Naive thymus-derived CD4-positive, alpha-beta T cell (primary cell): ENCODE measurements around the gene CPO. TPM values are rescaled to one million over a fixed set of nuclear protein-coding genes. Genes with fewer than 3 reads are reported as not detected.

ENCODE experiments used
- ATAC-seq: fragments of 150-1000 bp; cut with Tn5 transposase; 2 replicates; pipeline ENCODE4 v1.10.0; 2021; ENCODE audit warnings: mild to moderate bottlenecking, moderate library complexity
- CTCF ChIA-PET: fragments of 350-600 bp; sonication (Branson Sonifier 250); formaldehyde crosslinking; loops from one replicate; lab custom pipeline; 2021; ENCODE audit warnings: antibody characterized with exemption; lab: Charles Lee
- POLR2A ChIA-PET: fragments of 350-600 bp; sonication (Branson Sonifier 250); formaldehyde crosslinking; loops from one replicate; lab custom pipeline; 2021; ENCODE audit warnings: antibody characterized with exemption, inconsistent platforms; lab: Charles Lee
- DNase-seq, 9 donors: peaks; one replicate each; pipeline versions ENCODE4 v3.0.0 to v3.0.0-alpha.2; 2020 to 2022; ENCODE audit warnings: mixed read lengths in 1 of 9
- H3K27ac ChIP-seq: one replicate; pipeline ENCODE4 v1.7.0; 2013; ENCODE audit warnings: mild to moderate bottlenecking, low read depth, low read length, moderate library complexity
- H3K27me3 ChIP-seq, 2 donors: one replicate each; pipeline ENCODE4 v1.7.0; 2013; ENCODE audit warnings: low read length in 2 of 2, mild to moderate bottlenecking in 2 of 2, moderate library complexity in 2 of 2; ENCODE audit not compliant: control insufficient read depth in 2 of 2, insufficient read depth in 2 of 2
- H3K36me3 ChIP-seq, 3 experiments: 1 replicate in 2 of 3; 2 replicates in 1 of 3; pipeline ENCODE4 v1.7.0; 2013; ENCODE audit warnings: low read length in 3 of 3, mild to moderate bottlenecking in 3 of 3, moderate library complexity in 1 of 3; ENCODE audit not compliant: insufficient read depth in 3 of 3, control insufficient read depth in 2 of 3
- H3K4me1 ChIP-seq, 2 donors: one replicate each; pipeline ENCODE4 v1.7.0; 2013; ENCODE audit warnings: low read length in 2 of 2, mild to moderate bottlenecking in 2 of 2, moderate library complexity in 1 of 2; ENCODE audit not compliant: control insufficient read depth in 2 of 2, insufficient read depth in 2 of 2
- H3K4me3 ChIP-seq: 2 replicates; pipeline ENCODE4 v1.7.0; 2013; ENCODE audit warnings: mild to moderate bottlenecking, low read length
- H3K9me3 ChIP-seq, 3 experiments: 1 replicate in 2 of 3; 2 replicates in 1 of 3; pipeline ENCODE4 v1.7.0; 2013; ENCODE audit warnings: low read length in 3 of 3; ENCODE audit not compliant: control insufficient read depth in 2 of 3
- H3K27ac Mint-ChIP-seq, 9 donors: one replicate each; pipeline ENCODE4 v1.8.0; 2020 to 2022; ENCODE audit warnings: mixed read lengths in 9 of 9, mild to moderate bottlenecking in 8 of 9, moderate library complexity in 5 of 9, inconsistent platforms in 2 of 9
- H3K27me3 Mint-ChIP-seq, 5 donors: one replicate each; pipeline ENCODE4 v1.8.0; 2021 to 2022; ENCODE audit warnings: mixed read lengths in 5 of 5, mild to moderate bottlenecking in 1 of 5
- H3K36me3 Mint-ChIP-seq, 5 donors: one replicate each; pipeline ENCODE4 v1.8.0; 2020 to 2022; ENCODE audit warnings: mixed read lengths in 5 of 5, mild to moderate bottlenecking in 3 of 5, inconsistent platforms in 1 of 5
- H3K4me1 Mint-ChIP-seq, 7 donors: one replicate each; pipeline ENCODE4 v1.8.0; 2020 to 2022; ENCODE audit warnings: mixed read lengths in 7 of 7, mild to moderate bottlenecking in 3 of 7, inconsistent platforms in 1 of 7
- H3K4me3 Mint-ChIP-seq, 10 donors: one replicate each; pipeline ENCODE4 v1.8.0; 2020 to 2022; ENCODE audit warnings: mild to moderate bottlenecking in 10 of 10, mixed read lengths in 10 of 10, moderate library complexity in 6 of 10, inconsistent platforms in 2 of 10
- H3K9me3 Mint-ChIP-seq, 11 donors: one replicate each; pipeline ENCODE4 v1.8.0; 2020 to 2022; ENCODE audit warnings: mixed read lengths in 11 of 11, mild to moderate bottlenecking in 4 of 11, inconsistent platforms in 1 of 11, moderate library complexity in 1 of 11
- intact Hi-C, 2 donors: fragments of 100-400 bp; cut with micrococcal nuclease; formaldehyde crosslinking; loops; one replicate each; pipeline ENCODE4 v1.15.1; 2023
- polyA plus RNA-seq, 2 donors: library from polyadenylated mRNA; unstranded; fragments of 300-500 nt; fragmentation: Illumina TruSeq; gene quantifications; one replicate each; pipeline ENCODE4 v1.2.3, GENCODE V29; 2021
- total RNA-seq, 6 experiments: library from RNA in 5 of 6; stranded (reverse) in 5 of 6; gene quantifications; 1 replicate in 5 of 6; 2 replicates in 1 of 6; pipeline ENCODE4 v1.2.3 and lab custom pipeline; 2021 to 2026

Gene CPO
- total and polyA plus RNA-seq, 7 experiments from 2014 or later = 0.30 to 0.51 (median 0.32) TPM; not detected in 4

DNA sequence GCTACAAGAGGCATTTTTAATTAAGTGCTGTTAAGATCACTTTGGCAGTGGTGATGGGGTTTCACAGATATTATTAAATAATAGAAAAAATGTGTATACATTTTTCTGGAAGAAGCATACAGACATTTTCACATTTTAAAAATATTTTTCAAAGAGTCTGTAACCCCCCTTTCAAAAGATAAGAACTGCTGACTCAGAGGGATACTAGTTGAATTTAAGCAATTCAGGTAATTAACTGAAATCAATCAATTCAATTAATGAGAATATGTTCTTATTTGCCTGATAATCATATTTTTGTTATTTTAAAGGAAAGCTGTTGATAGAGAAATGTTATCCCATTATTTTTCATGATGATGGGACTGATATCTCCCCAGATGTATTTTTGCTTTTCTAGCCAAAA, 41.1 kb downstream of the CPO start:
- Histone ChIP-seq H3K4me1 (peaks cover 0 to 7% of the 10 kb centered on the region in 2 donors), H3K36me3 (no peaks in the 10 kb centered on the region), H3K9me3 (no peaks in the 10 kb centered on the region), H3K4me3 (no peak overlapping the region), H3K27ac (no peak overlapping the region), H3K27me3 (no peaks in the 10 kb centered on the region)
- Mint-ChIP-seq H3K27ac (no peak overlapping the region), H3K36me3 (peaks cover 0 to 3% (median 1%) of the 10 kb centered on the region in 5 donors), H3K27me3 (peaks cover 1 to 6% (median 3%) of the 10 kb centered on the region in 5 donors), H3K4me3 (no peak overlapping the region), H3K9me3 (peaks cover 0 to 4% (median 2%) of the 10 kb centered on the region in 11 donors), H3K4me1 (peaks cover 0 to 25% (median 11%) of the 10 kb centered on the region in 7 donors)
- ChIA-PET POLR2A (interaction anchor here (1.1 kb wide), 1 partner anchor 9 kb away, joined by 4 read pairs; no protein-coding TSS in a partner anchor), CTCF (interaction anchor here (1.2 to 1.3 kb wide), 2 partner anchors 181 to 493 kb away, joined by 3 read pairs; no protein-coding TSS in a partner anchor)
- intact Hi-C loops = loop anchor here in 1 of 2 donors (2.0 to 5.0 kb wide), 2 partner anchors 180 to 187 kb away; partner anchors contain the start of gene KLF7
- ATAC-seq = no peak
- DNase-seq = no peak

DNA sequence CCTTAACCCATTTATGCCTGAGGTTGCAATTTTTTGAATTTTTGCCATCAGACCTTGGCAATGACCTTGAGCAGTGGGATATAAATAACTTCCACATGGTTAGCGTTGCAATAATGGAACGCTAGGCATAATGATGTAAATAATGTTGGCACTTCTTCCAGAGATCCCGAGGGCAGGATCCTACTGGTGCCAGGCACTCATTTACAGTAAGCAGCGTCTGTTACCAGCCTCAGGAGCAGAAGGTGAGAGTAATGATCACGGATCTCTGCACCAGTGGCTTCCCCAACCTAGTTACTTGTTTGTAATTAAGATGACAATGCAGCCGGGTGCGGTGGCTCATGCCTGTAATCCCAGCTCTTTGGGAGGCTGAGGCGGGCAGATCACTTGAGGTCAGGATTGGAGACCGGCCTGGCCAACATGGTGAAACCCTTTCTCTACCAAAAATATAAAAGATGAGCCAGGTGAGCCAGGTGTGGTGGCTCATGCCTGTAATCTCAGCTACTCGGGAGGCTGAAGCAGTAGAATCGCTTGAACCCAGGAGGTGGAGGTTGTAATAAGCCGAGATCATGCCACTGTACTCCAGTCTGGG, 41.9 kb downstream of the CPO start:
- peaks cover 0 to 25% (median 11%) of the 10 kb centered on the region in 7 donors for H3K4me1 Mint-ChIP-seq
- peaks cover 0 to 6% (median 0%) of the 10 kb centered on the region in 5 donors for H3K27me3 Mint-ChIP-seq
- DNase-seq (no peak), ATAC-seq (no peak)
- H3K9me3 ChIP-seq = no peaks in the 10 kb centered on the region
- H3K27ac ChIP-seq = no peak overlapping the region
- intact Hi-C loops = loop anchor here (1.0 to 5.0 kb wide), 7 partner anchors 66 to 1091 kb away; partner anchors contain the start of gene KLF7 (in 1 of the 2)
- ChIA-PET POLR2A (interaction anchor here (1.1 to 1.2 kb wide), 2 partner anchors 10 to 185 kb away, joined by 4 to 6 read pairs; partner anchors contain the start of gene KLF7), CTCF (interaction anchor here (0.6 to 2.9 kb wide), 2 partner anchors 58 to 492 kb away, joined by 3 to 18 read pairs; no protein-coding TSS in a partner anchor)
- no peaks in the 10 kb centered on the region for H3K36me3 ChIP-seq
- H3K4me3 ChIP-seq = no peak overlapping the region
- no peaks in the 10 kb centered on the region for H3K27me3 ChIP-seq
- no peak overlapping the region for H3K27ac Mint-ChIP-seq
- no peak overlapping the region for H3K4me3 Mint-ChIP-seq
- no peaks in the 10 kb centered on the region for H3K36me3 Mint-ChIP-seq
- H3K9me3 Mint-ChIP-seq = no peaks in the 10 kb centered on the region
- peaks cover 0 to 7% of the 10 kb centered on the region in 2 donors for H3K4me1 ChIP-seq

GRCh38 chr2:206981739-206982340, 42.5 kb downstream of the CPO start:
- Histone ChIP-seq H3K4me1 (peaks cover 0 to 7% of the 10 kb centered on the region in 2 donors), H3K9me3 (no peaks in the 10 kb centered on the region), H3K36me3 (no peaks in the 10 kb centered on the region), H3K4me3 (no peak overlapping the region), H3K27ac (no peak overlapping the region), H3K27me3 (no peaks in the 10 kb centered on the region)
- Mint-ChIP-seq H3K27me3 (peaks cover 0 to 6% (median 0%) of the 10 kb centered on the region in 5 donors), H3K4me3 (no peak overlapping the region), H3K9me3 (peaks cover 0 to 2% (median 0%) of the 10 kb centered on the region in 11 donors), H3K27ac (peak overlapping the region in 2 of 9 donors; percentile 46 to 63), H3K36me3 (no peaks in the 10 kb centered on the region), H3K4me1 (peaks cover 0 to 25% (median 11%) of the 10 kb centered on the region in 7 donors)
- ChIA-PET CTCF (interaction anchor here (2.9 kb wide), 1 partner anchor 491 kb away, joined by 18 read pairs; no protein-coding TSS in a partner anchor), POLR2A (interaction anchor here (1.2 kb wide), 1 partner anchor 184 kb away, joined by 6 read pairs; the partner anchor contains the start of gene KLF7)
- intact Hi-C loops = loop anchor here (1.0 to 5.0 kb wide), 7 partner anchors 65 to 1090 kb away; partner anchors contain the start of gene KLF7 (in 1 of the 2)
- ATAC-seq (peak; percentile 67), DNase-seq (peak; percentile 12 to 61 (median 39))

- intact Hi-C loops = loop anchor here in 1 of 2 donors (5.0 kb wide), 1 partner anchor 185 kb away; the partner anchor contains the start of gene KLF7
- Histone ChIP-seq H3K27ac (no peak overlapping the region), H3K36me3 (no peaks in the 10 kb centered on the region), H3K27me3 (no peaks in the 10 kb centered on the region), H3K4me1 (peaks cover 0 to 7% of the 10 kb centered on the region in 2 donors), H3K9me3 (no peaks in the 10 kb centered on the region), H3K4me3 (no peak overlapping the region)
- Mint-ChIP-seq H3K4me3 (peak overlapping the region in 2 of 10 donors; percentile 11 to 33), H3K36me3 (no peaks in the 10 kb centered on the region), H3K9me3 (peaks cover 0 to 2% (median 0%) of the 10 kb centered on the region in 11 donors), H3K27me3 (peaks cover 0 to 5% (median 0%) of the 10 kb centered on the region in 5 donors), H3K27ac (peak overlapping the region in 2 of 9 donors; percentile 17 to 46), H3K4me1 (peaks cover 0 to 25% (median 11%) of the 10 kb centered on the region in 7 donors)
- ChIA-PET CTCF (interaction anchor here (0.6 to 2.9 kb wide), 3 partner anchors 64 to 1058 kb away, joined by 3 to 18 read pairs (median 4); no protein-coding TSS in a partner anchor), POLR2A (interaction anchor here (0.6 to 1.2 kb wide), 2 partner anchors 184 to 300 kb away, joined by 3 to 6 read pairs; partner anchors contain the start of gene KLF7)
- peak; percentile 50 for ATAC-seq
- DNase-seq = no peak
These were observed 43.1 kb downstream of the CPO start for GRCh38 chr2:206982360-206982955.

- CTCF ChIA-PET = interaction anchor here (0.6 to 2.9 kb wide), 3 partner anchors 63 to 1058 kb away, joined by 3 to 18 read pairs (median 4); no protein-coding TSS in a partner anchor
- Mint-ChIP-seq H3K4me1 (peaks cover 0 to 25% (median 11%) of the 10 kb centered on the region in 7 donors), H3K36me3 (no peaks in the 10 kb centered on the region), H3K27me3 (no peaks in the 10 kb centered on the region), H3K4me3 (peak overlapping the region in 1 of 10 donors; percentile 11), H3K9me3 (peaks cover 0 to 2% (median 0%) of the 10 kb centered on the region in 11 donors), H3K27ac (no peak overlapping the region)
- DNase-seq = no peak
- H3K4me1 ChIP-seq = peaks cover 0 to 7% of the 10 kb centered on the region in 2 donors
- H3K9me3 ChIP-seq = no peaks in the 10 kb centered on the region
- no peak overlapping the region for H3K27ac ChIP-seq
- no peak overlapping the region for H3K4me3 ChIP-seq
- no peaks in the 10 kb centered on the region for H3K36me3 ChIP-seq
- intact Hi-C loops = loop anchor here in 1 of 2 donors (5.0 kb wide), 1 partner anchor 184 kb away; the partner anchor contains the start of gene KLF7
- POLR2A ChIA-PET = interaction anchor here (0.5 kb wide), 1 partner anchor 94 kb away, joined by 3 read pairs; no protein-coding TSS in a partner anchor
- no peaks in the 10 kb centered on the region for H3K27me3 ChIP-seq
- no peak for ATAC-seq
These were observed 44.0 kb downstream of the CPO start for GRCh38 chr2:206983161-206983859.
